Inflammatory macrophage treated with lipopolysaccharide for 1 hour (primary cell): Measurements from ENCODE around the gene PUM1.
"Not testable (repeated sequence)": the region's sequence is repeated elsewhere in the genome, so short reads cannot be mapped to it uniquely, and the experiment has no call there.

Experiments
- DNase-seq, 2 donors: peaks; one replicate each; pipeline ENCODE4 v3.0.0-alpha.2; 2020 to 2022

Gene PUM1

DNA sequence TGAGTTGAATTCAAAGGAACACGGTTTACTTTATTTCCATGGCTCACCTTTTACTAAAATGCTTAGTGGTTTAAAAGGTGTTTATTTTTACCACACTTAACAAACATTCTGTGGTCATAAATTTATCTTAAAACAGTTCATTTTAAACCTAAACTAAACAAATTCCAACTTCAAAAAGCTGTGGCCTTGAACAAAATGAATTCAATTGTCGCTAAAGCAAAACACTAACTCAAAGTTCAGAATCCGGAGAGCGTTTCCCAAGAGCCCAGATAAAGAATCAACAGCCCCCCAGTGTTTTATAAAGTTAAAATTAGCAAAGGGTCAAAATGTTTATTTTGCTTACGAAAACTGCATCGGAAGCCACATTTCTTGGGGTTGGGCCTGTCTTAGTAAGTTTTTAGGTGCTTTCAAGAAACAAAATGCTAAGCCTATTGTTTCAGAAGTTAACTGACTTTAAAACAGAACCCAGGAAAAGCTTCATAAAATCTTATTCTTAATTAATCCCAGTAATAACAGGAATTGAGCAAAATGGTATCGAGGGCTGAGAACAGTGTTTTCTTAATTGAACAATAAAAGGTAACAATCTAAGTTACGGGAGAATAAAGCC lies 1.3 kb downstream of the PUM1 start:
- peak in 1 of 2 donors; percentile 7 for DNase-seq

DNA sequence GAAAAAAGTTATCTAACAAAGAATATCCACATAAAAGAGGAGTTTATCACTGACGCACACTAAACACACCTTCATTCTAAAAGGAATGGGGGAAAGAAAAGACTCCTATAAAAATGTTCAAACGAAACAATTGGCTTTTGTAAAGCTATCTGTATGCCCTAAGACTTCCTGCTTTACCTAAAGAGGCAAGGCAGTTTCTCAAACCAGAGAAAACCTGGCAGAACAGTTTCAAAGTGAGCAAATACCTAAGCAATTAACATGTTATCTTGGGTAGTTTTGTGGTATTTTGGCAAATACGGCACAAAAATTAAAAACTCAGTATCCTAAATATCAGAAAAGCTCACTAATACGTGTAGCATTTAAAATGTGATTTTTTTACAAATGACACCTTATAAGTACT lies 1.9 kb downstream of the PUM1 start:
- DNase-seq, result peak in 1 of 2 donors; percentile 7

DNA sequence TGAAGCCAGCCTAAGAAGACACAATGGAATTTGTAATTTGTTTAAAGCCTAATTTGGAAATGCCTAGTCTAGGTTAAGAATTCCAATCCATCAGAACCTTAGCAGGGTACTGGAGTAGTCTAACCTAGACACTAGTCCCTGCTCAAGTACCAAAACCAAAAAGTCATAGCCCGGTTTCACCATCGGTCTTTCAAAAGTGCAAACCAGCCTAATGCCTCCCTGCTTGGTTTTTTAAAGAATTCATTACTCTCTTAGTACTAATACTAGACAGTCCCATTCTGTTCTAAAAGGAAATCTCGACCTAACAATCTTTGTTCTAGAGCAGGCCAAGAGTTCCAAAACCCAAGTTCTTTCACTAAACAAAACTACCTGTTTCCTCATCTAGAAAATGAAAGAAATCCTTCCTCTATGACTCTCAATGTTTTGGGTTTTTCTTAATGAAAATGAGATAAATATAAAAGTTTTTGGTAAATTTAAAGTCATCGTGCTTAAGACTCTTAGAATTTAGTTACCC lies 2.6 kb downstream of the PUM1 start:
- DNase-seq, result peak in 1 of 2 donors; percentile 7

DNA sequence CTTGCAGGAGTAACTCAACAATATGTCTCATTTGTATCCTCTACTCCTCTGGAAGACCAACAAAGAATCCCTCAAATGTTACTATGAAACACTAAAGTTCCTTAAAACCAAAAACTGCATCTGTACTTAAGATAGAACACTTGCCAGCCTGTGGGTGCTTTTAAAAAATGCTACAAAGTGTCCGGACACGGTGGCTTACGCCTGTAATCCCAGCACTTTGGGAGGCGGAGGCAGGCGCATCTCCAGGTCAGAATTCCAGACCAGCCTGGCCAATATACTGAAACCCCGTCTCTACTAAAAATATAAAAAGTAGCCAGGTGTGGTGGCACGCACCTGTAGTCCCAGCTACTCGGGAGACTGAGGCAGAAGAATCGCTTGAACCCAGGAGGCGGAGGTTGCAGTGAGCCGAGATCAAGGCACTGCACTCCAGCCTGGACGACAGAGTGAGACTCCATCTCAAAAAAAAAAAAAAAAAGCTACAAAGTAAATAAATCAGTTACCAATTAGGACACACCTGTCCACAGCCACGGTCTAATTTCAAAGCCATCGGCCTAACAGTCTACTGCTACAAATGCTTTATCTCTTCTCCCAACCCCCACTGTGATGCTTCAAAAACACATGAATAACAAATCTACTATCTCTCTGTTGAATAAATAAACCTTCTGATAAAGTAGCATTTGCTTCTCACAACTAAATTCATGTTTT lies 3.2 kb downstream of the PUM1 start:
- not testable (repeated sequence) for DNase-seq

DNA sequence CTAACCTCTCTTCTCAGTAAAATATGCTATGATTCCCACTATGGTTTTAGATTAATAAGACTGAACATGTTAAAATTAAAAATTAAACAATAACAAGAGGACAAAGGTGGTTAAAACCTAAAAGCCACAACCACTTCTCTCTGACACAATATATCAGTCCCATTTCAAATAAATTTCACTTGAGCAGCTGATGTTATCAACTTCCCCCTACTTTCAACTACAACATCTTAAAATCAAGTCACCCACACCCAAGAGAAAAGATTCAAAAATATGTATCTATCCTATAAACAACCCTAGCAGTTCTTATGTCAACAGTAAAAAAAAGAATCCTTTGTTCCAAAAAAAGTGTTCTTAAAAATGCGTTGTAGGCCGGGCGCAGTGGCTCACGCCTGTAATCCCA lies 7.5 kb downstream of the PUM1 start:
- DNase-seq, result no peak

DNA sequence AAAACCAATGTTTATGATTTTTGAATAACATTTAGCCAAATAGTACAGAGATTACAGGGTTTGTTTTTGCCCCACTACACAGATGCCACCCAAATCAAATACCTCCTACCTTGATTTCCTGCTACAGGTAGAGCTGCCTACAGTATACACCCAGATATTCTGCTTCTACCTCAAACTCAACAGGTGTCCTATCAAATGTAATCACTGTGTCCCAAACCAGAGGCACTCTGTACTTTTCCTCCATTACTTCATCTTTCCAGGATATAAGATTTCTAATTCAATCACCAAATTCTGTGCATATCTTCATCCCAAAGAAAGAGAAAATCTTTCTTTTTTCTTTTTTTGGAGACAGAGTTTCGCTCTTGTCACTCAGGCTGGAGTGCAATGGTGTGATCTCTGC lies 9.6 kb downstream of the PUM1 start:
- no peak for DNase-seq

DNA sequence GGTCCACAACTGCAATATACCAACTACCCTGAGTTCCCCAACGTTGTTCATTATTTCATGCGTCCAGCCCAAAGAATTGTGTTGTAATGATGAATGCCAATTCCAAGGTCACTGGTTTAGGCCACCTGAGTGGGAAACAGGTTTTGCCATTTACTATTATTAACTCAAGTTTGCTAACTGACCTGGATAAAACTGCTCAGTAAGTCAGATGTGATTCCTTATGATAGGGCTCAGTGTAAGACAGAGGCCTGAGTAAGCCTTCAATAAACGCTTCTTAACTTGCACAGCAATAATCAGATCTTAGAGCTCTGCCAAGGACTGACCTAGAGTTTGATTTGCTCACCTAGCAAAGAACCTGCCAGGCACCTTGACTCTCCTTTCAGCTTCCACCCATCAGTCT lies 10.0 kb downstream of the PUM1 start:
- no peak for DNase-seq

DNA sequence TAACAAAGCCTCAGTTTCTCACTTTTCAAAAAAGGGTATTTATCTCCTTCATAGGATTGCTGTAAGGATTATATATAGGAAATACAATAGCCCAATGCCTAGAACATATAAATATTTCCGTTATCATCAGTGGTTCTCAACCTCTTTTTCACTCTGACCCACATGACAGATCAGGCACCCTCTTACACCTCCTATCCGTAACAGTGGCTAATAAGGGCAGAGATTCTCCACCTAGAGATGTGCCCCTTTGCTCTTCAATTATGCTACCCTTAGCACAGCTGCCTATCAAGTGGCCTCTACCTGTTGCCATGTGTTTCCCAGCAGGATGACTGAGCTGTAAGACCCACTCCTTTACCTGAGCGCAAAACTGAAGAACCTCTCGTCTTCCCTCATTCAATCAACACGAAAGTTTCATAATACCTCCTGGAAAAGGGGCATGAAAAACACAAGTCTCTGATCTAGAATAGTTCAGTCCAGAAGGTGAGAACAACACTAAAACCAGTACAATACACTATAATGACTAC lies 10.5 kb downstream of the PUM1 start:
- no peak for DNase-seq

DNA sequence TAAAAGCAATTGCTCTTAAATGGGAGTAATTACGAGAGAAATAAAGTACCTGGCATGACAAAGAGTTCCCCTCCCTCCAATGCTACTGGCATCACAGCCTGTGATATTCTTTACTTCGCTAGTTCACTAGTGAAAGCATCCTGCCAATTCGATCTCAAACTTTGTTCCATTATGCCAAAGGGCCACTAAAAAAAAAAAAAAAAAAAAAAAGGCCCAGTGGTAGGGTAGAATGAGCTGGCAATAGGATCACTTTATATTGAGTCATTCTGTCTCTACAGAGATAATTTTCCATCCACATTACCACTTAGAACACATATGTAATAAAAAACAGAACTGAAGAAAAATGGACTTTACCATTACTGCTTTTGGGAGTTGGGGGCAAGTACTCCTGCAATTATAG lies 11.2 kb downstream of the PUM1 start:
- DNase-seq, result no peak

DNA sequence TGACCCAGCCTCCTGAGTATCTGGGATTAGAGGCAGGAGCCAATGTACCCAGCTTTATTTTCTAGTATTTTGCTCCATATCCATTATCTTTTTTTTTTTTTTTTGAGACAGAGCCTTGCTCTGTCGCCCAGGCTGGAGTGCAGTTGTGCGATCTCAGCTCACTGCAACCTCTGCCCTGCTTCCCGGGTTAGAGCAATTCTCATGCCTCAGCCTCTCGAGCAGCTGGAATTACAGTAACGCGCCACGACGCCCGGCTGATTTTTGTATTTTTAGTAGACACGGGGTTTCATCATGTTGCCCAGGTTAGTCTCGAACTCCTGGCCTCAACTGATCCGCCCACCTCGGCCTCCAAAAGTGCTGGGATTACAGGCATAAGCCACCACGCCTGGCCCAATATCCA lies 12.9 kb downstream of the PUM1 start:
- DNase-seq, result not testable (repeated sequence)

DNA sequence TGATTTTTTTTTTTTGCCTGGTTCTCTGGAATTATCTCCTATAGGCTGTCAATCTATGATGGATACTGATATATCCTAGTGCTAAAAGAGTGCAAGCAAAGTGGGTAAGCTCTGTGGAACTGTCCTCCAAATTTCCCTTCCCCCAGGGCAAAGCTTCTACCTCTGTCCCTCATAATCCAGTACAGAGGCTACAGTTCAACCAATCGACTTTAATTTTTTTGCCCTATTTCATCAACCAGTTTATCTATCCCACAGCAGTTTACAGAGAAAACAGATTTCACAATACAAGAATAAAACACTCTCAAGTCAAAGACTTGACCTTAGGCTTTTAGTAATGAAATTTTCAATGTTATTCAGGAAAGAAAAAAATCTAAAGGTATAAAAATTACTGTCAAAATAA lies 13.9 kb downstream of the PUM1 start:
- DNase-seq, result no peak

DNA sequence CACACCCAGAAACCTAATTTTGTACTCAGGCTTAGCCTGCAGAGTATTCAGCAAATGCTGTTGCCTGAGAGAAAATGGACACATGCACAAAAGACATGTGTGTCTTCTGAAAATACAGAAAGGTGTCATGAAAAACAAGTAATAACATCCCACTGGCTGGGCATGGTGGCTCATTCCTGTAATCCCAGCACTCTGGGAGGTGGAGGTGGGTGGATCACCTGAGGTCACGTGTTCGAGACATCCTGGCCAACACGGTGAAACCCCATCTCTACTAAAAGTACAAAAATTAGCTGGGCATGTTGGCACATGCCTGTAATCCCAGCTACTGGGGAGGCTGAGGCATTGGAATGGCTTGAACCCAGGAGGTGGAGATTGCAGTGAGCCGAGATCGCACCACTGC lies 18.0 kb downstream of the PUM1 start:
- not testable (repeated sequence) for DNase-seq

DNA sequence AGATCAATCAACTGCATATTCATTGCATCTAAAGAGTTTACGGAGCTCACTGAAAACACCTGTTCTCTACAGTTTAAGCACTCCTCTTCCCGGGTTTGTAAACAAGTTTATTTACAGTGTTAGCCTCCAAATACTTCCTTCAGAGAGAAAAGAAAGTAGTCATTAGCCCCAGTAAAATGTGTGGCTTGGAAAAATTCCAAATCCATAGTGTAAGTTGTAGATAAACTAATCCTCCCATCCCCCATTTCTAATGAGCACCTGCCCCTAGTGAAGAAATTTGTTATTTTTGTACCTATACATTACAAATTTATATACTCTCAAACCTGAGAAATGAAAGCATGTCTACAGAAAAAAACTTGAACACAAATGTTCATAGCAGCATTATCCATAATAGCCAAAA lies 21.9 kb downstream of the PUM1 start:
- no peak for DNase-seq

DNA sequence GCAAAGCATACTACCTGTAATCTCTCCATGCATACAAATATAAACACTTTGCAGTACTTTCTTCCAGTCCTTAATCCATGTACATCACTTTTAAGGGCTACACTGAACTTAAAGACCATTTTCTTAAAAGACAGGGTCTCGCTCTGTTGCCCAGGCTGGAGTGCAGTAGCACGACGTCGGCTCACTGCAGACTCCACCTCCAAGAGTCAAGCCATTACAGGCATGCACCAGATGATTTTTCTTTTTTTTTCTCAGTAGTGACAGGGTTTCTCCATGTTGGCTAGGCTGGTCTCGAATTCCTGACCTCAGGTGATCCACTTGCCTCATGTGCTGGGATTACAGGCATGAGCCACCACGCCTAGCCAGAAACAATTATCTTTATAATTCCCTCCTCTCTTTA lies 22.9 kb downstream of the PUM1 start:
- DNase-seq, result no peak

DNA sequence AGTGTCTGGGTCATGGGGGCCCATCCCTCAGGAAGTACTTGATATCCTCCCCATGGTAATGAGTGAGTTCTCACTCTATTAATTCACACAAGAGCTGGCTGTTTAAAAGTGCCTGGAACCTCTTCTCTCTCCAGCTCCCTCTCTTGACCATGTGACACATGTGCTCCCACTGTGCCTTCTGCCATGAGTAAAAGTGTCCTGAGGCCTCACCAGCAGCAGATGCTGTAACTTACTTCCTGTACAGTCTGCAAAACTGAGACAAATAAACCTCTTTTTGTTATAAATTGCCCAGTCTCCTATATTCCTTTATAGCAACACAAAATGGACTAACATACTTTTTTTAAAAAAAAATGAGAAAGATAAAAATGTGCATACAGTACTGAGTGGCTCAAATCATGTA lies 24.0 kb downstream of the PUM1 start:
- DNase-seq, result no peak

DNA sequence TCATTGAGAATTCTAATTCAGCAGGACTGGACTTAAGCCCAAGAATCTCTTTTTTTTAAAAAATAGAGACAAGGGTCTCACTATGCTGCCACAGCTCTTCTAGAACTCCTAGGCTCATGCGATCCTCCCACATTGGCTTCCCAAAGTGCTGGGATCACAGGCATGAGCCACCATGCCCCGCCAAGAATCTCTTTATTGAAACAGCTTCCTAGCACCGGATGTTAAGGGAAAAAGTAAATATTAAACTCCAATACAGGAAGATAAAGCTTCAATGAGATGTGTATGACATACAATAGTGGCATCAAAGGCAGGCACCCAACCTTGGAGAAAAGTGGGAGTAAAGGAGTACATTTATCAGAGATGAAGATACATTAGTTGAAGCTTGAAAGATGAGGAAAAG lies 25.5 kb downstream of the PUM1 start:
- DNase-seq, result no peak

DNA sequence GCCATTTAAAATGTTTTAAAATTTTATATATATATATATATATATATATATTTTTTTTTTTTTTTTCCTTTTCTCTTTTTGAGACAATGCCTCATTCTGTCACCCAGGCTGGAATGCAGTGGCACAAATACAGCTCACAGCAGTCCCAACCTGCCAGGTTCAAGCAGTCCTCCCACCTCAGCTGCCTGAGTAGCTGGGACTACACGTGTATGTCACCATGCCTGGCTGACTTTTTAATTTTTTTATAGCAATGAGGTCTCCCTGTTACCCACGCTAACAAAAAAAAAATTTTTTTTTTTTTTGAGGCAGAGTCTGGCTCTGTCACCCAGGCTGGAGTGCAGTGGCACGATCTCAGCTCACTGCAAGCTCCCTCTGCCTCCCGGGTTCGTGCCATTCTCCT lies 26.6 kb downstream of the PUM1 start:
- DNase-seq, result not testable (repeated sequence)

DNA sequence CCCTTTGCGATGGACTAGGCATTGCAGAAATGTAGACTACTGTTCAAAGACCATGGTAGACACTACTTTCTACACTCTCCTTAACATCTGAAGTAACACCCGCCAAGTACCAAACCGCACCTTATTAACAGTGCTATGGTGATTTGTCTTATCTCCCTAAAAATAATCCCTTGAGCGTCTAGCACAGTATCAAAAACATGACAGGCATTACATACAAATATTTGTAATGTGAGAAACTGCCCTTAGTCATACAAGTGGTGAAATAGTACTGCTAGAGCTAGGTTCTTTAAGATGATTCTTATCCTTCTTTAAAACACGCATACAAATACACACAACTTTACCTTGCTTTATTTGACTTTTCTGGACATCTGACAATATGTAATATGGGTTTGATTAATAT lies 27.2 kb downstream of the PUM1 start:
- no peak for DNase-seq

DNA sequence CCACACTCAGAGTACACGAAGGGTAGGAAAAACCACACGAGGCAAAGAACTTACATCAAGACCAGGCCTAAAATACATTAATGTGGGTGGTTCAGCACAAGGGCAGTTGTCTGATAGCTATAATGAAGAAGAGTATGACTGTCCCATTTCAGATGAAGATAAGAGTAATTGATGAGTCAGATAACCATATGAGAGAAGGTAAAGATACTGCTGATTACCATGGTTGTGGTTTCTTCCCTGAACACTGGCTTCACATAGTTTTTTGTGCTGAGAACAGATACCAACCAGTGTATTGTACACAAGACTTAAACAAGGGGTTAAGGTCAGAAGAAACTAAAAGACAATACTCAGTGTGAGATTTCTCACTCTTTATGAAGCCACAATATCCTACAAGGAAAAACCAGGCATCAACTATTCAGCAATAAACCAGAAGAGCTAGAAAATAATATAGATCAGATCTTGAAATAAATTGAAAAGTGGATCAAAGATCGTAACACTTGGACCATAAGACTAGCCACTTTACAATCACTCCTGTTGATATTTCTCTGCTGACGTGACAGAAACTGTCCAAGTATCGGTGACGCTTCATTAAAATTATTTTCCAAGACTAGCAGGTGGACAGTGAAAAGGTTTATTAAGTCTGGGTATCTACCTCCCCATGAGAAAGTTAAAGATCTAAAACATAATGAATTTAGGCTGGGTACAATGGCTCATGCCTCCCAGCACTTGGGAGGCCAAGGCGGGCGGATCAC lies 28.6 kb downstream of the PUM1 start:
- DNase-seq, result no peak

DNA sequence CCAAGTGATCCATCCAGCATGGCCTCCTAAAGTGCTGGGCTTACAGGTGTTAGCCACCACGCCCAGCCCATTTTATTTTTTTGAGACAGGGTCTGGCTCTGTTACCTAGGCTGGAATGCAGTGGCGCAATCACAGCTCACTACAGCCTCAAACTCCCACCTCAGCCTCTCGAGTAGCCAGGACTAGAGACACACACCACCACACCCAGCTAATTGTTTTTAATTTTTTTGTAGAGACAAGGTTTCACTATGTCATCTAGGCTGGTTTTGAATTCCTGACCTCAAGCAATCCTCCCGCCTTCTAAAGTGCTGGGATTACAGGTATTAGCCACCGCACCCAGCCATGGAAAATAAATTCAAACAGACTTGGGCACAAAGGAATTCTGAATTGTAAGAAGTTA lies 31.9 kb downstream of the PUM1 start:
- DNase-seq, result no peak

DNA sequence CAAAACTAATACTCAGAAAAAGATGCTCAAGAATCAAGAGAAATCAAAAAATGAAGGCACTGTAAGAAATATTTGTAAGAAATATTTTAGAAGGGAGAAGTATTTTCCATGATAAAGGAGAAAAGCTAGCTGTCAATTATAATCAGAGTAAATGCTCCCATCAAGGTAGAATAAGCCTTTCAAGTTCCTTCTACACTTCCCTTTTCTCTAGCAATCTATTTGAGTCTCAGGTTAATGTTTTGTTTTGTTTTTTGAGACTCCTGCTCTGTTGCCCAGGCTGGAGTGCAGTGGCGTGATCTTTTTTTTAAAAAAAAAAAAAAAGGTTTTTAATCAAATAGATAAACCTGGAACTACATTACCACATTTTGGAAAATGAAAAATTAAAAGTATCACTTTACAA lies 33.3 kb downstream of the PUM1 start:
- DNase-seq, result no peak

DNA sequence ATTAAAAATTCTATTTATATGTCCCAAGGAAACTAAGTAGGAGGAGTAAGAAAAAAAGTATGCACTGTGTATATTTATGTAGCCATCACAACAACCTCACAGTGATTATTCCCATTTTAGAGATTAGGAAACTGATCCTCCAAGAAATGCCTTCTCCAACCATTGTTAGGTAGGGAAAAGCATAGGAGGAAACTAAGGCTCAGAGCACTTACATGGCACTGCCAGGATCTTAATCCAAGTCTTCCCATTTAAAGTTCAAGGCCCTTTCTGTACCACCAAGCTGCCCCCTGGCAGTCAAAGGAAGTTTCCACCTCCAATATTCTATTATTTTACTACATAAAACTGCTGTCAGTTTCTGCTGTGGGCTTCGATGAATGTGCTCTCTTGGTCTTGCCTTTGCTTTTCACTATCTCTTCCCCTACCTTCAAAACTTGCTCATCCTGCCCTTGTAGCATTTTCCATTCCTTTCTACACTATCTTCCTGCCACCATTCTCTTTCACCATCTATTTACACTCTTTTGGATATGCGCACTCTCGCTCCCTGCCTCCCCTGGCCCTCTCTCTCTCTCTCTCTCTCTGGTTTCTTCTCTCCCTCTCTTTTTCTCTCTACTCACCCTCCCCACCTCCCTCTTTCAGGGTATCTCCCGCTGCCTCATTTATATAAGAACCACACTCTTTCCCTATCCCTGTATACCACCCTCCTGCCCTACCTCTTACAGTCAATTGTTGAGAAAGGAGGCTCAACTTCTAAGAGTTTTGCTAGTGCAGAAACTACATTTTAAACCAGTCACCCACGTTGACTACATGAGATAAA lies 34.0 kb downstream of the PUM1 start:
- DNase-seq, result no peak

DNA sequence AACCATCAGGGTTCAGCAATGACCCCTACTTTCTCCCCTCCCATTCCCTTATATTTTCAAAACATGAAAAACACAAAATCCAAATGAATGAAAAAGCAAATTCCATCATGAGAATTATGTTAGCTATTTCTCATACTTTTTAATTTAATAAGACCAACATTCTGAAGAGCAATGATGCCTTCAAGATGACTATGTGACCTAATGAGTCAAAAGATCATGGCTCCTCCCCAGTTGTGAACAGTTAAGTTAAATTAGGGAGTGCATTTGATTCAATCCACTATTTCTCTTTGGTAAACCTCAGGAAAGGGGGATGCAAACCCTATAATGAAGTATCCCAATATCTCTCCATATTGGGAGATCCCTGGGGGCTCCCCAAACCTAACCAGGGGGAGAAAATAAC lies 36.5 kb downstream of the PUM1 start:
- no peak for DNase-seq
